ENCODE results near the gene HOOK2. TPM values are rescaled to one million over a fixed set of nuclear protein-coding genes. Genes with fewer than 3 reads are reported as not detected.

Gene HOOK2
- total RNA-seq, 1 donor from 2014 or later: 65.3 TPM

GRCh38 chr19:12796146-12797071 lies 21.1 kb upstream of the HOOK2 start:
- H3K4me1 ChIP-seq: peaks cover 18% of the 10 kb centered on the region
- intact Hi-C loops (cut with DNase I): loop anchor here (2.0 kb wide), 1 partner anchor 20 kb away; no protein-coding TSS in a partner anchor
- DNase-seq (peak; percentile 84), ATAC-seq (peak; percentile 46)
- H3K27me3 ChIP-seq: no peaks in the 10 kb centered on the region
- H3K4me3 ChIP-seq: peak overlapping the region; percentile 8
- peak overlapping the region; percentile 58 for H3K27ac ChIP-seq
- no peaks in the 10 kb centered on the region for H3K9me3 ChIP-seq
- H3K36me3 ChIP-seq: peaks cover 18% of the 10 kb centered on the region
- TF ChIP-seq CTCF (IDR thresholded peaks at IDR 0.05): peak; percentile 92

- no peaks in the 10 kb centered on the region for H3K9me3 ChIP-seq
- no peak for ATAC-seq
- DNase-seq: no peak
- H3K4me3 ChIP-seq: no peak overlapping the region
- H3K36me3 ChIP-seq: peaks cover 14% of the 10 kb centered on the region
- no peaks in the 10 kb centered on the region for H3K27me3 ChIP-seq
- peak overlapping the region; percentile 100 for H3K27ac ChIP-seq
- no peak for TF ChIP-seq CTCF (IDR thresholded peaks at IDR 0.05)
- intact Hi-C loops (cut with DNase I): no loop called here
- H3K4me1 ChIP-seq: peaks cover 11% of the 10 kb centered on the region
Measured at GRCh38 chr19:12794971-12795381, 19.6 kb upstream of the HOOK2 start.

- no peak for TF ChIP-seq CTCF (IDR thresholded peaks at IDR 0.05)
- peak overlapping the region; percentile 88 for H3K4me3 ChIP-seq
- H3K27ac ChIP-seq: peak overlapping the region; percentile 100
- ATAC-seq: no peak
- H3K4me1 ChIP-seq: peaks cover 12% of the 10 kb centered on the region
- no peak for DNase-seq
- no peaks in the 10 kb centered on the region for H3K9me3 ChIP-seq
- H3K36me3 ChIP-seq: peaks cover 10% of the 10 kb centered on the region
- no peaks in the 10 kb centered on the region for H3K27me3 ChIP-seq
- intact Hi-C loops (cut with DNase I): no loop called here
Measured at GRCh38 chr19:12794196-12794941, 19.0 kb upstream of the HOOK2 start.

GRCh38 chr19:12793290-12794195 lies 18.2 kb upstream of the HOOK2 start:
- Histone ChIP-seq H3K4me1 (peaks cover 20% of the 10 kb centered on the region), H3K9me3 (no peaks in the 10 kb centered on the region), H3K36me3 (peaks cover 2% of the 10 kb centered on the region), H3K4me3 (peak overlapping the region; percentile 88), H3K27me3 (no peaks in the 10 kb centered on the region), H3K27ac (peak overlapping the region; percentile 100)
- ATAC-seq (peak; percentile 55), DNase-seq (peak; percentile 98)
- intact Hi-C loops (cut with DNase I): no loop called here
- TF ChIP-seq CTCF (IDR thresholded peaks at IDR 0.05): no peak

GRCh38 chr19:12792853-12793289 lies 17.5 kb upstream of the HOOK2 start:
- Histone ChIP-seq H3K27me3 (no peaks in the 10 kb centered on the region), H3K36me3 (no peaks in the 10 kb centered on the region), H3K27ac (peak overlapping the region; percentile 100), H3K4me3 (peak overlapping the region; percentile 88), H3K4me1 (peaks cover 27% of the 10 kb centered on the region), H3K9me3 (no peaks in the 10 kb centered on the region)
- DNase-seq (no peak), ATAC-seq (no peak)
- intact Hi-C loops (cut with DNase I): no loop called here
- TF ChIP-seq CTCF (IDR thresholded peaks at IDR 0.05): no peak
